Nephron (organoid): ENCODE measurements around the gene COX19.

Experiments
- H3K27ac Mint-ChIP-seq, 3 experiments: 2 replicates each; pipeline ENCODE4 v1.8.0; 2020; ENCODE audit warnings: mixed read lengths in 3 of 3, mild to moderate bottlenecking in 2 of 3, moderate library complexity in 1 of 3
- H3K27me3 Mint-ChIP-seq: 2 replicates; pipeline ENCODE4 v1.8.0; 2021; ENCODE audit warnings: low read depth, mild to moderate bottlenecking, moderate library complexity, mixed read lengths
- H3K36me3 Mint-ChIP-seq: 2 replicates; pipeline ENCODE4 v1.8.0; 2020; ENCODE audit warnings: low read depth, mixed read lengths
- H3K4me1 Mint-ChIP-seq: 2 replicates; pipeline ENCODE4 v1.8.0; 2020; ENCODE audit warnings: mixed read lengths
- H3K4me3 Mint-ChIP-seq, 3 experiments: 2 replicates each; pipeline ENCODE4 v1.8.0; 2020; ENCODE audit warnings: mild to moderate bottlenecking in 3 of 3, mixed read lengths in 3 of 3, moderate library complexity in 2 of 3
- H3K9me3 Mint-ChIP-seq: 2 replicates; pipeline ENCODE4 v1.8.0; 2020; ENCODE audit warnings: mixed read lengths
- CTCF ChIP-seq, 3 experiments: fragments of 200-600 bp; sonication (generic); IDR thresholded peaks; one replicate each; pipeline ENCODE4 v1.5.0; 2021; ENCODE audit warnings: antibody characterized with exemption in 3 of 3; ENCODE audit not compliant: unreplicated experiment in 3 of 3

The COX19 gene

GRCh38 chr7:977326-978048, 2.1 kb upstream of the COX19 start:
- Mint-ChIP-seq H3K36me3 (peaks cover 4% of the 10 kb centered on the region), H3K4me1 (peaks cover 13% of the 10 kb centered on the region), H3K4me3 (peak overlapping the region; percentile 38 to 85 (median 66)), H3K27ac (peak overlapping the region; percentile 91 to 98 (median 95)), H3K9me3 (no peaks in the 10 kb centered on the region), H3K27me3 (no peaks in the 10 kb centered on the region)
- TF ChIP-seq CTCF (IDR thresholded peaks at IDR 0.05; ENCODE audit: unreplicated experiment in 3 of 3): no peak

GRCh38 chr7:976901-977325, 1.6 kb upstream of the COX19 start:
- Mint-ChIP-seq H3K36me3 (peaks cover 10% of the 10 kb centered on the region), H3K27ac (peak overlapping the region; percentile 91 to 98 (median 95)), H3K9me3 (no peaks in the 10 kb centered on the region), H3K27me3 (no peaks in the 10 kb centered on the region), H3K4me3 (peak overlapping the region in 2 of 3 experiments; percentile 85 to 92), H3K4me1 (peaks cover 18% of the 10 kb centered on the region)
- TF ChIP-seq CTCF (IDR thresholded peaks at IDR 0.05; ENCODE audit: unreplicated experiment in 3 of 3): no peak

- peaks cover 24% of the 10 kb centered on the region for H3K4me1 Mint-ChIP-seq
- TF ChIP-seq CTCF (IDR thresholded peaks at IDR 0.05; ENCODE audit: unreplicated experiment in 3 of 3): no peak
- H3K27me3 Mint-ChIP-seq: no peaks in the 10 kb centered on the region
- peak overlapping the region; percentile 85 to 95 (median 92) for H3K4me3 Mint-ChIP-seq
- H3K9me3 Mint-ChIP-seq: no peaks in the 10 kb centered on the region
- peak overlapping the region in 2 of 3 experiments; percentile 22 to 95 for H3K27ac Mint-ChIP-seq
- peaks cover 16% of the 10 kb centered on the region for H3K36me3 Mint-ChIP-seq
Measured at GRCh38 chr7:975702-976473, 539 bp upstream of the COX19 start.

GRCh38 chr7:974172-974571, 1.2 kb downstream of the COX19 start:
- Mint-ChIP-seq H3K4me1 (peaks cover 21% of the 10 kb centered on the region), H3K4me3 (peak overlapping the region; percentile 92 to 95 (median 93)), H3K27ac (peak overlapping the region; percentile 42 to 84 (median 83)), H3K27me3 (no peaks in the 10 kb centered on the region), H3K9me3 (no peaks in the 10 kb centered on the region), H3K36me3 (peaks cover 22% of the 10 kb centered on the region)
- TF ChIP-seq CTCF (IDR thresholded peaks at IDR 0.05; ENCODE audit: unreplicated experiment in 3 of 3): no peak

GRCh38 chr7:973312-973711, 2.0 kb downstream of the COX19 start:
- TF ChIP-seq CTCF (IDR thresholded peaks at IDR 0.05; ENCODE audit: unreplicated experiment in 3 of 3): no peak
- H3K36me3 Mint-ChIP-seq: peaks cover 22% of the 10 kb centered on the region
- no peaks in the 10 kb centered on the region for H3K27me3 Mint-ChIP-seq
- H3K27ac Mint-ChIP-seq: no peak overlapping the region
- H3K9me3 Mint-ChIP-seq: no peaks in the 10 kb centered on the region
- peak overlapping the region; percentile 69 to 77 (median 69) for H3K4me3 Mint-ChIP-seq
- peaks cover 21% of the 10 kb centered on the region for H3K4me1 Mint-ChIP-seq
